Activated T-cell treated with anti-CD3 and anti-CD28 coated beads, Interleukin-2, amount 50 U/mL, for 24 hours (primary cell): ENCODE data around the gene EFR3B.
"Not testable (repeated sequence)": the region's sequence is repeated elsewhere in the genome, so short reads cannot be mapped to it uniquely, and the experiment has no call there.

Experiments used
- DNase-seq: peaks from one replicate; pipeline ENCODE4 v3.0.0-alpha.2; 2020
- H3K27ac Mint-ChIP-seq: 2 replicates; pipeline ENCODE4 v1.8.0; 2020; ENCODE audit warnings: mild to moderate bottlenecking, mixed read lengths
- H3K27me3 Mint-ChIP-seq: 2 replicates; pipeline ENCODE4 v1.8.0; 2020; ENCODE audit warnings: mixed read lengths
- H3K36me3 Mint-ChIP-seq: 2 replicates; pipeline ENCODE4 v1.8.0; 2020; ENCODE audit warnings: low read depth, mixed read lengths
- H3K4me1 Mint-ChIP-seq: 2 replicates; pipeline ENCODE4 v1.8.0; 2020; ENCODE audit warnings: low read depth, mixed read lengths
- H3K4me3 Mint-ChIP-seq: 2 replicates; pipeline ENCODE4 v1.8.0; 2020; ENCODE audit warnings: mild to moderate bottlenecking, moderate library complexity, mixed read lengths
- H3K9me3 Mint-ChIP-seq: 2 replicates; pipeline ENCODE4 v1.8.0; 2020; ENCODE audit warnings: mixed read lengths

Gene EFR3B, protein sequence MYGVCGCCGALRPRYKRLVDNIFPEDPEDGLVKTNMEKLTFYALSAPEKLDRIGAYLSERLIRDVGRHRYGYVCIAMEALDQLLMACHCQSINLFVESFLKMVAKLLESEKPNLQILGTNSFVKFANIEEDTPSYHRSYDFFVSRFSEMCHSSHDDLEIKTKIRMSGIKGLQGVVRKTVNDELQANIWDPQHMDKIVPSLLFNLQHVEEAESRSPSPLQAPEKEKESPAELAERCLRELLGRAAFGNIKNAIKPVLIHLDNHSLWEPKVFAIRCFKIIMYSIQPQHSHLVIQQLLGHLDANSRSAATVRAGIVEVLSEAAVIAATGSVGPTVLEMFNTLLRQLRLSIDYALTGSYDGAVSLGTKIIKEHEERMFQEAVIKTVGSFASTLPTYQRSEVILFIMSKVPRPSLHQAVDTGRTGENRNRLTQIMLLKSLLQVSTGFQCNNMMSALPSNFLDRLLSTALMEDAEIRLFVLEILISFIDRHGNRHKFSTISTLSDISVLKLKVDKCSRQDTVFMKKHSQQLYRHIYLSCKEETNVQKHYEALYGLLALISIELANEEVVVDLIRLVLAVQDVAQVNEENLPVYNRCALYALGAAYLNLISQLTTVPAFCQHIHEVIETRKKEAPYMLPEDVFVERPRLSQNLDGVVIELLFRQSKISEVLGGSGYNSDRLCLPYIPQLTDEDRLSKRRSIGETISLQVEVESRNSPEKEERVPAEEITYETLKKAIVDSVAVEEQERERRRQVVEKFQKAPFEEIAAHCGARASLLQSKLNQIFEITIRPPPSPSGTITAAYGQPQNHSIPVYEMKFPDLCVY

DNA sequence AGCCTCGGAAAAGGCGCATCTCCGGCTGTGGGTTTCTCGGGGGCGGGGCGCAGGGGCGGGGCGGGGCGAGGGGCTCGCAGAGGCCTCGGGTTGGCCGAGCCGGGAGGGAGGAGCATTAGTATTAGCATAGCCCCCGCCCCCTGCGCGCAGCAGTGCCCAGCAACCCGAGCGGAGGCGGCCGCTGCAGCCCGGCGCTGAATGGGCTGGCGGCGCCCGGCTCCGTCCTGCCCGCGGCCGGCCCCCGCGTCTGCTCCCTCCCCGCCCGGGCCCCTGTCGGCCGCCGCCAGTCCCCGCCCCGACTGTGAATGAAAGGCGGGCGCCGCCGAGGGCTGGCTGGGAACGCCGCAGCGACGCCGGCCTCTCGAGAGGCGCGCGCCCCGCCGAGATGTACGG, at the start of gene EFR3B:
Gene EFR3B, plus strand, starts transcription at position 149 of the 393 bp plus-strand sequence. Its CDS starts 237 bp downstream, at position 386.
- Mint-ChIP-seq H3K36me3 (no peaks in the 10 kb centered on the region), H3K4me1 (peaks cover 30% of the 10 kb centered on the region)

DNA sequence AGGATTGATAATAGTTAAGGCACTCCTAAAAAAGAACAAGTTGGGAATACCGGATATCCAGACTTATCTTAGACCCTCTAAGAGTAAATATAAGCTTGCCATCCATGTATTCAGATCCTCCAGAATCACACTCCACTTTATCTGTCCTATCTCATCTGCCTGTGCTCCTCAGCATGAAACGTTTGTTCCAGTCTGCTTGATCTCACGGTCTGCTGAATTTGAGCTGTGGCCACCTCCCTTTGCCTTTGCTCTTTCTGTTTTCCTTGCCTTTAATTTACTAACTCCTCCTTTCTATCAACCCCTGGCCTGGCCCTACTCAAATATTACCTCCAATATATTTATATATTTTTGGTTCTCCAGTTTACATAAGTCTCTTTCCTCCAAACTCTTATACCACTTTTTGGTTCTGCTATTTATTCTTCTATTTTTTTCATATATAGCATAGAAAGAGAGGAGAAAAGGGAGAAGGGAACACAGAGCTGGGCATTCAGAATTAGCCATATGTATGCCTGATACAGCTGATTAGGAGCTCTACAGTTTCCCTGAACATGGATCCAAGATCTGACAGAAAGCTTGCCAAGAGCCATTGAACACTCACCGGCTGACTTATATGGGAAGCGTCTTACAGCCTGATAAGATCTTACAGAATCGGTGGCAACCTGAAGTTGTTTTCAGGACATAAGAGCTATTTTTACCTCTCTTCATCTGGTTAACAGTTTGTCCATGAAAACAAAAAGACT, 48.3 kb upstream of the EFR3B start:
- no peaks in the 10 kb centered on the region for H3K4me1 Mint-ChIP-seq
- H3K27me3 Mint-ChIP-seq: peaks cover 15% of the 10 kb centered on the region
- no peak overlapping the region for H3K27ac Mint-ChIP-seq
- H3K4me3 Mint-ChIP-seq: no peak overlapping the region
- H3K36me3 Mint-ChIP-seq: no peaks in the 10 kb centered on the region
- no peak for DNase-seq
- H3K9me3 Mint-ChIP-seq: no peaks in the 10 kb centered on the region

More for the DNA sequence above, at the start of gene EFR3B:
- Mint-ChIP-seq H3K27ac (peak within 1 kb of the TSS; percentile 45), H3K9me3 (no peaks in the 10 kb centered on the region), H3K27me3 (peaks cover 45% of the 10 kb centered on the region), H3K4me3 (peak within 1 kb of the TSS; percentile 80)
- peak; percentile 87 for DNase-seq

DNA sequence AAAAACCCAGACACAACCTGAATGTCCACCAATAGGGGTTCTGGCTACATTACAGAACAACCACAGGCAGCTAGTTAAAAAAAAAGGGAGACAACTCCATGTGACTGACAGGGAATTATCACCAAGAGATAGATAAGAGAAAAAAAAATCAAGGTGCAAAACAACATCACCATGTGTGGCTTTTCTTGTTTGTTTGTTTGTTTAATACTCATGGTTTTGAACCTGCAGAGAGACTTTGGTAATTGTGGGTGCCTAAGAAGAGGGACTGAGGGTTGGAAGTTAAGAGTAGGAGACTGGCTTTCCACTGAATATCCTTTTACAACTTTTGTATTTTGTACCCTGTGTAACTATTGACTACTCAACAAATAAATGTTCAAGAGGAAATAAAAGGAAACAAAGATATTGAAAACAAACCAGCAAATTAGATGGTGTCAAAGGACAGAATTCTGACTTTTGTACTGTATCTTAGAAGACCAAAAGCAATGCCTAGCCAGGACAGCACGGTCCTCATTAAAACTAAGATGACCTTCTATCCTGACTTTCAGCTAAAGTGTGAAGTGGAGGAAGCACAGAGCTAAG, 47.6 kb upstream of the EFR3B start:
- DNase-seq: no peak
- Mint-ChIP-seq H3K27ac (no peak overlapping the region), H3K9me3 (no peaks in the 10 kb centered on the region), H3K27me3 (peaks cover 15% of the 10 kb centered on the region), H3K36me3 (no peaks in the 10 kb centered on the region), H3K4me3 (no peak overlapping the region), H3K4me1 (no peaks in the 10 kb centered on the region)

DNA sequence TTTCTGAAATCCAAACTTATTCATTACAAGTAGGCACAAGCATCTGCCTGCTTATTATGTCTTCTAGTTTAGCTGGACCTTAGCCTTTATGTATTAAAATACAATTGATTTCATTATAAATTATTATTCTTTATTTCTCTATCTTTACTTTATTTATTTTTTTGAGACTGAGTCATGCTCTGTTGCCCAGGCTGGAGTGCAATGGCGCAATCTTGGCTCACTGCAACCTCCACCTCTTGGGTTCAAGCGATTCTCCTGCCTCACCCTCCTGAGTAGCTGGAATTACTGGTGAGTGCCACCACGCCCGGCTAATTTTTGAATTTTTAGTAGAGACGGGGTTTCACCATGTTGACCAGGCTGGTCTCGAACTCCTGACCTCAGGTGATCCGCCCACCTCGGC, 42.8 kb upstream of the EFR3B start:
- H3K27me3 Mint-ChIP-seq, H3K9me3 Mint-ChIP-seq, H3K27ac Mint-ChIP-seq, DNase-seq, H3K4me1 Mint-ChIP-seq, H3K4me3 Mint-ChIP-seq, H3K36me3 Mint-ChIP-seq: not testable (repeated sequence)

DNA sequence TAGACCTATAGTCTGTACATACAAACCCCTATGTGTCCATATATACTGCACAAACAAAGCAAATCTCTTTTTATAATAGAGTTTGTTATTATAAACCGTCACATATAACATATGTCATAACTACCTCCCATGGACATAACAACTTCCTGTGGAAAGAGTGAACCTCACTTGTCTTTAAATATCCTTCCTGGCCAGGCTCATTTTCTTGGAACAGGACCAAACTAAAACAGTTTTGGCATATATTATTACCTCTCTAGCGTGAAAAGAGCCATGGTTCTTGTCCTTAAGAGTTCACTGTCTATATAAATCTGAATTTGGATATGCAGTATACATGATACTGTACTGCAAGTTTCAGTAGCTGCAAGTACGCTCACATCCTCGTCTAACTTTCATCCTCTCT, 41.8 kb upstream of the EFR3B start:
- H3K4me3 Mint-ChIP-seq: no peak overlapping the region
- H3K4me1 Mint-ChIP-seq: no peaks in the 10 kb centered on the region
- H3K27me3 Mint-ChIP-seq: no peaks in the 10 kb centered on the region
- H3K27ac Mint-ChIP-seq: no peak overlapping the region
- no peaks in the 10 kb centered on the region for H3K36me3 Mint-ChIP-seq
- H3K9me3 Mint-ChIP-seq: no peaks in the 10 kb centered on the region
- DNase-seq: no peak

DNA sequence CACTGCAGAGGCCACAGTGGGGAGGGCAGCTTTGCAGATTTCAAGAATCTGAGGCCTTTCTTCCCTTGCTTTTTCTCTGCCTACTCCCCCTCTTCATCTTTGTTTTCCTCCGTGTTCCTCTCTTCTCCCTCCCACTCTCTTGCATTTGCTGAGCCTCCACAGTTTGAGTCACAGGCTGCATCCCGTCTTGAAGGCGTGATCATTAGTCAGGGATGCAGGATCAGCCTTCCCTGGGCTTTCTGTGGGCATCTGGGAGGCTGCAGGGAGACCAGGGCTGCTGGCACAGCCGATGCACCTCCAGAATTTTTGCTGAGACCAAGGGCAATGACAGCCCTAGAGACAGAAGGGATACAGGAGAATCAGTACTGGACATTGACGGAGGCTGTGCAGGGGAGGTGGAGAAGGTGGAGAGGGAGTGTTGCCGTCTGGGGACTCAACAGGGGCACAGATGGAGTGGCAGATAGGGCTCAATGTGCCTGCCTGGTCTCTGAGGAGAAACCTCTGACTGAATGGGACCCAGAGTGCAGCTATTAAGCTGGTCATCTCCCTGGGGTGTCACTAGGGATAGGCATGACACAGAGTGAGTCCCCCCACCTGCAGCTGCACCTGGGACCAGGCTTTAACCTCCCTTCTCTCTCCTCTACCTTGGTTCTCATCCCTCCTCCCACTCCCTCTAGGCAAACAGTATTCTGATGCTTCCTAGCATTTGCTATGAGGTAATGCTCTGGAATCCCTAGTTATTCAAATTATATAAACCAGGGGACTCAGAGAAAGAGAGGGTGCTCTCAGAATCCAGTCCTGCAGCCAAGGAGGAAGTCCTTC, 41.2 kb upstream of the EFR3B start:
- no peak for DNase-seq
- Mint-ChIP-seq H3K27me3 (no peaks in the 10 kb centered on the region), H3K27ac (no peak overlapping the region), H3K9me3 (no peaks in the 10 kb centered on the region), H3K36me3 (no peaks in the 10 kb centered on the region), H3K4me1 (no peaks in the 10 kb centered on the region), H3K4me3 (no peak overlapping the region)

DNA sequence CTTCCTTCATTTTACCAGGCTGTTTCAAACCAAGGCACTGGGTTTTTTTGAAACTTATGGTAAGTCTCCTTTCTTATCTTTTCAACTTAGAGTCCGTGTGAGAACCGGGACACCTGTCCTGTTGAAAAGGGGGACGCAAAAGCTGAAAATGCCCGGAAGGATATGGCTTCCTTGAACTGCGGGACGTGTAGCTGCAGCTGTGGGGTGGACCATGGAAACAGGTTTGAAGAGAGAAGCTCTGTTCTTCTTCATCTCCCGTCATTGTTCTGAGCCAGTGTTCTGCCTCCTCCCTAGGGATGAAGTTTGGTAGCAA, 40.6 kb upstream of the EFR3B start:
- H3K9me3 Mint-ChIP-seq: no peaks in the 10 kb centered on the region
- no peaks in the 10 kb centered on the region for H3K36me3 Mint-ChIP-seq
- no peak overlapping the region for H3K4me3 Mint-ChIP-seq
- DNase-seq: no peak
- H3K4me1 Mint-ChIP-seq: no peaks in the 10 kb centered on the region
- H3K27ac Mint-ChIP-seq: no peak overlapping the region
- H3K27me3 Mint-ChIP-seq: no peaks in the 10 kb centered on the region

DNA sequence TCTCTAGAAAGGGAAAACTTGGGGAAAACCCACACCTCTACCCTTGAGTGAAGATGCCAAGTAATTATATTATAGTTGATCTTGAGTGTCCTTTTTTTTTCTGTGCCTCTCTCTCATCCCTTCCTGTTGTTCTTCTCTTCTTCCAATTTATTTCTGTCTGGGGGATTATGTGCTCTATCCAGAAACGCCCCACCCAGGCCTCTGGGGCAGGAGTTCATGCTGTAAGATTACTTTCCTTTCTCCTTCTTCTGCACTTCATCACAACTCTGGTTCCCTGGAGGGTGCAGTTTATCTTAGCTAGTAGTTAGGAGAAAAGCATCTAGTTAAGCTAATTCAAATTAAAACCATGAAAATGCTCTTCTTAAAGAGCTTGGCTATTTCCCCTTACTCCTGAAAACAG, 39.8 kb upstream of the EFR3B start:
- Mint-ChIP-seq H3K27ac (no peak overlapping the region), H3K36me3 (no peaks in the 10 kb centered on the region), H3K4me3 (no peak overlapping the region), H3K27me3 (no peaks in the 10 kb centered on the region), H3K9me3 (no peaks in the 10 kb centered on the region), H3K4me1 (no peaks in the 10 kb centered on the region)
- no peak for DNase-seq

DNA sequence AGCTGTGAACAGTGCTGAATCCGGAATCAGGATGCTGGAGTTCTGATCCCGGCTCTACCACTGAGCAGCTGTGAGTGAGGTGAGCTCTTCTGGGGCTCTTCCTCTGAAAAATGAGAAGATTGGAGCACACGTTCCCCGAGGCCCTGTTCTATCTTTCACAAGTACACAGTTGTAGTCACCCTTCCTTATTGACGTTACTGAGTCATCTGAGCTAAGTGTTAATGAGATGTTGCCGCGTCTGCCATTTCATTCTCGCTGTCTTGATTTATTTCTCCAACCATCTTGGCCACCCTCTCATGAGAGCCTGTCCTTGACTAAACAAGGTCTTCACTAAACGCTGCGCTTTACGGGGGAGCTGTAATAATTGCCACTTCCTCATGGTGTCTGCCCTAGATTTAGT, 31.9 kb upstream of the EFR3B start:
- Mint-ChIP-seq H3K27me3 (no peaks in the 10 kb centered on the region), H3K27ac (no peak overlapping the region), H3K4me3 (no peak overlapping the region), H3K36me3 (no peaks in the 10 kb centered on the region), H3K4me1 (no peaks in the 10 kb centered on the region), H3K9me3 (no peaks in the 10 kb centered on the region)
- DNase-seq: no peak

DNA sequence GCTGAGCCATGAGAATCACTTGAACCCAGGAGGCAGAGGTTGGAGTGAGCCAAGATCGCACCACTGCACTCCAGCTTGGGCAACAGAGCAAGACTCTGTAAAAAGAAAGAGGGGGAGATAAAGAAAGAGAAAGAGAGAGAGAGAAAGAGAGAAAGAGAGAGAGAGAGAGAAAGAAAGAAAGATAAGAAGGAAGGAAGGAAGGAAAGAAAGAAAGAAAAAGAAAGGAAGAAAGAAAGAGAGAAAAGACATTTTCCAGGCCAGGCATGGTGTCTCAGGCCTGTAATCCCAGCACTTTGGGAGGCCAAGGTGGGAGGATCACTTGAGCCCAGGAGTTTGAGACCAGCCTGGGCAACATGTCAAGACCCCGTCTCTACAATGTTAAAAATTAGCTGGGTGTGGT, 30.5 kb upstream of the EFR3B start:
- H3K36me3 Mint-ChIP-seq, H3K9me3 Mint-ChIP-seq, H3K27me3 Mint-ChIP-seq, DNase-seq, H3K27ac Mint-ChIP-seq, H3K4me3 Mint-ChIP-seq, H3K4me1 Mint-ChIP-seq: not testable (repeated sequence)

DNA sequence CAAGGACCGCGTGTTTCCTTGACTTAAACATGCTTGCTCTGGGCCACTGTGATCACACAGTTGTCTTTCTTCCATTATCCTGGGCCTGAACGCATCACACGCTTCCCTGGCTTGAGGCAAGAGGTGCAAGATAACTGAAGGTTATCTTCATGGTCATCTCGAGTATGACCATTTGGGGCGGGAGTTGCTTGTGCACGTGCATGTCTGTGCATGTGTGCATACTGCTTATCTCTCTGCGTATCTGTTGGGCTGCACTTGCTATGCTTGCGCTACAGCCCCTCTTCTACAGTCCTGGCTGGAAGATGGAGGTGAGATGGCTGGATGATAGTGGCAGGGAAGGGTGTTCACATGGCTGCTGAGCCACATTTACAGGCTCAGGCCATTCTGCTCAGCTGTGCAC, 27.2 kb upstream of the EFR3B start:
- DNase-seq: no peak
- no peaks in the 10 kb centered on the region for H3K36me3 Mint-ChIP-seq
- H3K4me1 Mint-ChIP-seq: no peaks in the 10 kb centered on the region
- no peaks in the 10 kb centered on the region for H3K9me3 Mint-ChIP-seq
- H3K4me3 Mint-ChIP-seq: no peak overlapping the region
- no peaks in the 10 kb centered on the region for H3K27me3 Mint-ChIP-seq
- no peak overlapping the region for H3K27ac Mint-ChIP-seq

DNA sequence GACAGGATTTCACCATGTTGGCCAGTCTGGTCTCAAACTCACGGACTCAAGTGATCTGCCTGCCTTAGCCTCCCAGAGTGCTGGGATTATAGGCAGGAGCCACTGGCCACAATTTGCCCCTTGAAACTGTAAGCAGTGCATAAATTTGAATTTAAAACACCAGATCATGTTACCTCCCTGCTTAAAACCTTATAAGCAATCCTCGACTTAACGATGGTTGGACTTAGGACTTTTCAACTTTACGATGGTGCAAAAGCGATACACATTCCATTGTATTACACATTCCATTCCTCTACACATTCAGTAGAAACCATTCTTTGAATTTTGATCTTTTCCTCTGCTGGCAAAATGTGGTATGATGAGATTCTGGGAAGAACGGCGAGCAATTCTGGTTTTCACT, 23.2 kb upstream of the EFR3B start:
- Mint-ChIP-seq H3K27ac (no peak overlapping the region), H3K4me1 (no peaks in the 10 kb centered on the region), H3K36me3 (no peaks in the 10 kb centered on the region), H3K27me3 (peaks cover 5% of the 10 kb centered on the region), H3K4me3 (no peak overlapping the region), H3K9me3 (no peaks in the 10 kb centered on the region)
- DNase-seq: no peak

DNA sequence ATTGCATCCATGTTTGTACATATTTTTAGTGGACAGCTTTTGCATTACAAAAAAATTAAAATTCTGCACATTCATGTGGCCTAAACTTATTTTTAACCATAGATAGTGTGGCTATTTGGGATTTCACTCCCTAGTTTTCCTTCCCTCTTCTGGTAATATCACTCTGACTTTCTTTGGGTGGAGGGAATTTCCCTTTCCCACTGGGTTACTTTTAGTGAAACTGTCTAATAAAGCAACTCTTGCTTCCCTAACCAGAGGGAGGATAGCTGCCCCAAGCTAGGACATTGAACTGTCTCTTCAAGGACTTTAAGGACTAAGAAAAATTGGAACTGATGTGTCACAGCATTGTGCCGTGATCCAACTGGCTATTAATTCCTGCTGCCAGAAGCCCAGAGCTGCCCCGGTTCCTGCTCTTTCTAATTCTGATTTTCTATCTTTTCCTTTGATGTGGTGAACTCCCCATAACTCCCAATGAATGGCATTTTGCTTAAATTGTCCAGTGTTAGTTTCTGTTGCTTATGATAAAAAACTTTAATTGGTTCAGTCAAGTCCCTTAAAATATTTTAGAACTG, 20.0 kb upstream of the EFR3B start:
- no peak overlapping the region for H3K27ac Mint-ChIP-seq

DNA sequence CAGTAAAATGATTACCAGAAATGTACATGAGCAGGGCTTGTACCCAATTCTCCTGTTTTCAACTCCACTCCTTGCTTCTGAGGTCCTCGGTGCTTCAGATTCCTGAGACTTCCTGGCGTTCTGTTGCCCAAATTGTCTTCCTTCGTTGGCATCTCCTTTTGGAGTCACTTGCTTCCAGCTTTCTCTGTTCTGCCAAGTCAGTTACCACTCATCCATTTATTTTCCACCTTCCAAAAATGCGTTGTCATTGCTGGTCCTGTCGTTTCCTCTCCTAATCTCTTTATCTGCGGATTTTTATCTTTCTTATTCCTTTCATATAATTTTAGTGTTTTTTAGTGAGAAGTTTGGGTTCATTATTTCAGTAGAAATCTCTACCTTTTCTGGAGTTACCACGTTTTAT, 18.5 kb upstream of the EFR3B start:
- H3K36me3 Mint-ChIP-seq: no peaks in the 10 kb centered on the region
- no peaks in the 10 kb centered on the region for H3K4me1 Mint-ChIP-seq
- no peak overlapping the region for H3K27ac Mint-ChIP-seq
- DNase-seq: no peak
- H3K9me3 Mint-ChIP-seq: no peaks in the 10 kb centered on the region
- H3K4me3 Mint-ChIP-seq: no peak overlapping the region
- peaks cover 5% of the 10 kb centered on the region for H3K27me3 Mint-ChIP-seq

More for the DNA sequence above, 20.0 kb upstream of the EFR3B start:
- DNase-seq: no peak
- Mint-ChIP-seq H3K4me3 (no peak overlapping the region), H3K4me1 (no peaks in the 10 kb centered on the region), H3K36me3 (no peaks in the 10 kb centered on the region), H3K27me3 (peaks cover 5% of the 10 kb centered on the region), H3K9me3 (no peaks in the 10 kb centered on the region)
